IgD-negative memory B cell (primary cell): Measurements from ENCODE around the gene FSCN2. TPM values are rescaled to one million over a fixed set of nuclear protein-coding genes. Genes with fewer than 3 reads are reported as not detected.

Experiments
- H3K27ac Mint-ChIP-seq, 3 donors: one replicate each; pipeline ENCODE4 v1.8.0; 2020 to 2022; ENCODE audit warnings: mild to moderate bottlenecking in 3 of 3, mixed read lengths in 3 of 3, moderate library complexity in 1 of 3
- H3K27me3 Mint-ChIP-seq: one replicate; pipeline ENCODE4 v1.8.0; 2021; ENCODE audit warnings: mixed read lengths
- H3K36me3 Mint-ChIP-seq: one replicate; pipeline ENCODE4 v1.8.0; 2020; ENCODE audit warnings: mild to moderate bottlenecking, mixed read lengths
- H3K4me1 Mint-ChIP-seq, 3 donors: one replicate each; pipeline ENCODE4 v1.8.0; 2020 to 2022; ENCODE audit warnings: mixed read lengths in 3 of 3, mild to moderate bottlenecking in 1 of 3
- H3K4me3 Mint-ChIP-seq, 4 donors: one replicate each; pipeline ENCODE4 v1.8.0; 2020 to 2022; ENCODE audit warnings: mild to moderate bottlenecking in 4 of 4, mixed read lengths in 4 of 4, moderate library complexity in 3 of 4
- H3K9me3 Mint-ChIP-seq, 3 donors: one replicate each; pipeline ENCODE4 v1.8.0; 2020 to 2021; ENCODE audit warnings: mixed read lengths in 3 of 3, mild to moderate bottlenecking in 1 of 3
- polyA plus RNA-seq: library from polyadenylated mRNA; unstranded; fragments of 300-500 nt; fragmentation: Illumina TruSeq; gene quantifications from one replicate; pipeline ENCODE4 v1.2.3, GENCODE V29; 2021

The FSCN2 gene
- polyA plus RNA-seq, 1 donor from 2014 or later = 0.83 TPM

DNA sequence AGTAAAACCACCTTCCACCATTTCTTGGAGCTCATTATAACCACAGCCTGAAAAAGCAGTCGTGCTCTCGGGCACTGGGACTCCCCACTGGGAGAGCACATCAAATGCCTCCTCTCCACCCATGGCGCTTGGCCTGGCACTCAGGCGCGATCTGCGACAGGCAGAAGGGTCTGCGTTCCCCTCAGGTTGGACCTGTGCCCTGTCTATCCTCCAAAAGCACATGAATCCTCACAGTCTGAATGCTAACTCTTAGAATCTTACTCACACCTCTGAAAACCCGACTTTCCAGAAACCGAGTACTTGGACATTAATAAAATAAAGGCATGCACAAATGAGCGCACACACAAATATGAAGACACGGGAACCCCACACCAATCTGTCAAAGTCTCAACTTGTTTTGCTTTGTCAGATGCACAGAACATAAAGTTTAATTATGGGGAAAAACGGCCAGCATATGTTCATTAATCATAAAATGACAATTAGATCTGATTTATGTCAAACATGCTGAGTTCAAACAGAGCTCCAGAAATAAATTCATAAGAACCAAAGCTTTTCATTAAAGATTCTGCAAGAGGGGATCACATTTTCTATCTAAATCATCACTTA lies 44.5 kb downstream of the FSCN2 start:
- Mint-ChIP-seq H3K36me3 (no peaks in the 10 kb centered on the region), H3K4me1 (peaks cover 0 to 5% (median 2%) of the 10 kb centered on the region in 3 donors), H3K27me3 (no peaks in the 10 kb centered on the region), H3K27ac (no peak overlapping the region), H3K9me3 (no peaks in the 10 kb centered on the region), H3K4me3 (no peak overlapping the region)

DNA sequence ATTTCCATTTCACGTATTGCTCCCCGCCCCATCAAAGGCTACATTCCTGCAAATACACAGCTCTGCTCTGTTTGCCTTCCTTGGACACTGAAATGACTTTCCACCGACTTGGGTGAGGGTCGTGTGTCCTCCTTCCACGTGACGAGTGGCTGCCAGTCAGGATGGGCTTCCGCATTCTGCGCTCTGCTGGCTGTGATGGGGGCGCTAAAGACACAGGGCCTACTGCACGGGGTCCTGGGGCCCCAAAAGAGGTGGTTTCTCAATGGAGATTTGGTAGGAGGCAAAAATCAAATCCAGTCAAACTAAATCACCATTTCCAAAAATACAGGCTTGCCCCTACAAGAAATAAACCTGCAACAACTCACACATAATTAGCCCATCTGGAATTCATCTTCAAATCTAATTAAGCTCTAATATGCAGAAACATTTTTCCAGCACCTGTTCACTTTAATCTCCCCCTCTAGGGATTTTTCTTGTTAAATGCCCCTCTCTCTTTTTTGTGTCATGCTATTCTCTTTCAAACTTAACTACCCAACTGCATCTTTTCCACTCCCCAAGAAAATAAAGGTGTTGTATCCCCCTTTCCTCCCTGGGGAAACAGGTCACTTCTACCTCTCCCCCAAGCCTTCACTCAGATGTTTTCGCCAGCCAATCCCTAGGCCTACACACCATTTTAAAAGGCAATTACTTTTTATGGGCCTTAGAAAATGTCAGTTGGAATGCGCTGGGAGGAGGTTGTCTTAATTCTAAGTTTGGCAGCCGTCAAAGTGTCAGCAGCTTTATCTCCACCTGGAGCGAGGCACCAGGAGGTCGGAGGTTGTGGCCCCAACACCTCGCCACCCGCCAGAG lies 45.8 kb downstream of the FSCN2 start:
- no peak overlapping the region for H3K4me3 Mint-ChIP-seq
- no peaks in the 10 kb centered on the region for H3K27me3 Mint-ChIP-seq
- no peaks in the 10 kb centered on the region for H3K36me3 Mint-ChIP-seq
- H3K4me1 Mint-ChIP-seq = peaks cover 0 to 5% (median 3%) of the 10 kb centered on the region in 3 donors
- peak overlapping the region in 1 of 3 donors; percentile 47 for H3K27ac Mint-ChIP-seq
- H3K9me3 Mint-ChIP-seq = no peaks in the 10 kb centered on the region

DNA sequence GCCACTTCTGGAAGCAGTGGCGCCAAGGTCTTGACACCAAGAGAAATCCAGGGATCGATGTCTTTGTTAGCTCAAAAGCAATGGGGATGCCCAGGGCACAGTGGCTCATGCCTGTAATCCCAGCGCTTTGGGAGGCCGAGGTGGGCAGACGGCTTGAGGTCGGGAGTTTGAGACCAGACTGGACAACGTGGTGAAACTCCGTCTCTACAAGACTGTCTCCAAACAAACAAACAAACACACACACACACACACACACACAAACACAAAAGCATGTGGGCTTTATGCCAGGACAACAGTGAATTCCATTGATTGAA lies 46.4 kb downstream of the FSCN2 start:
- Mint-ChIP-seq H3K36me3 (peaks cover 2% of the 10 kb centered on the region), H3K27me3 (no peaks in the 10 kb centered on the region), H3K4me1 (peaks cover 0 to 5% (median 3%) of the 10 kb centered on the region in 3 donors), H3K9me3 (no peaks in the 10 kb centered on the region), H3K27ac (peak overlapping the region in 1 of 3 donors; percentile 47), H3K4me3 (no peak overlapping the region)

DNA sequence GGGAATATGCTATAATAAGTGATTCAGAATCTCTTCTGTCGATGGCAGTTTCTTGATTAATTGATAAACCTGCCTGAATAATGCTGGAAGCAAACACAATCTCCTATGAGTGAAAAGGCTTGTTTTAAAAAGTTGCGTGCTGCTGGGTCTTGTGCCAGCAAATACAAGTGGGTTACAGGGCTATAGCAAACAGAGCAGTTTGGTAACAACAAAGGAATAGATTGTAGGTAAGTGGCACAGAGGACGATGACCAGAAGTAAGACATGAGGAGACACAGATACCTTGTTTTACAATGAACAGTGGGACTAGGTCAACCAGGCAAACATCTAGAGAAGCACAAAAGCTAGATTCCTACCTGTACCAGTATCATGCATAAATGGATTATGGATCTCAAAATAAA lies 47.7 kb downstream of the FSCN2 start:
- Mint-ChIP-seq H3K4me3 (no peak overlapping the region), H3K4me1 (peaks cover 0 to 5% (median 3%) of the 10 kb centered on the region in 3 donors), H3K9me3 (no peaks in the 10 kb centered on the region), H3K27me3 (no peaks in the 10 kb centered on the region), H3K27ac (no peak overlapping the region), H3K36me3 (peaks cover 2% of the 10 kb centered on the region)

DNA sequence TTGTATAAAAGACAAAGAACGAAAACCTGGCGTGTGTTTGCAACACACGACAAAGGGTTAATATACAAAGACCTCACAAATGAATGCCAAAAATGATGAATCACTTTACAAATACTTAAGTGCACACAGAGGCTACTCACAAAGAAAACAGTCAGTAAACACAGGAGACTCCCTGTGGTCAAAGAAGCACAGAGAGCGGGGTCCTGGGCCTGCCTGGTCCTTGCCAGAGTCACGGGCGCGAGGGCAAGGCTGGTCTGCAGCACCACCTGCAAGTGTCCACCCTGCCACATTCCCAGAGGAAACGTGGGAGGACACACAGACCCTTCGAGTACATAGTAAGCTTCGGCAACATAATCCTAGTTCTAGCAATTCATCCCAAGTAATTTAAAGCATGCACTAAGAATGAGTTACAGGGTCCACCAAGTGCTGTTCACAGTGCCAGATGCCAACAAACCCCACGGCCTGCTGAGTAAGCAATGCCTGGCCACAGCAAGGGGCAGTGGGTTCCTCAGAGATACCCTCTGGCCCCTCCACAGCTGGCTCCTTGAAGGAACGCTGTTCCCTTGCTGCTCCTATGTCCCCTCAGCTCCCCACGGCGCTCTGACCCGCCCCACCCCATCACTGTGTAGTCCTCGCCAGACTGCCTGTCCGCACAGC lies 48.6 kb downstream of the FSCN2 start:
- peaks cover 0 to 5% (median 3%) of the 10 kb centered on the region in 3 donors for H3K4me1 Mint-ChIP-seq
- no peaks in the 10 kb centered on the region for H3K9me3 Mint-ChIP-seq
- no peak overlapping the region for H3K27ac Mint-ChIP-seq
- no peak overlapping the region for H3K4me3 Mint-ChIP-seq
- peaks cover 2% of the 10 kb centered on the region for H3K36me3 Mint-ChIP-seq
- H3K27me3 Mint-ChIP-seq = no peaks in the 10 kb centered on the region

DNA sequence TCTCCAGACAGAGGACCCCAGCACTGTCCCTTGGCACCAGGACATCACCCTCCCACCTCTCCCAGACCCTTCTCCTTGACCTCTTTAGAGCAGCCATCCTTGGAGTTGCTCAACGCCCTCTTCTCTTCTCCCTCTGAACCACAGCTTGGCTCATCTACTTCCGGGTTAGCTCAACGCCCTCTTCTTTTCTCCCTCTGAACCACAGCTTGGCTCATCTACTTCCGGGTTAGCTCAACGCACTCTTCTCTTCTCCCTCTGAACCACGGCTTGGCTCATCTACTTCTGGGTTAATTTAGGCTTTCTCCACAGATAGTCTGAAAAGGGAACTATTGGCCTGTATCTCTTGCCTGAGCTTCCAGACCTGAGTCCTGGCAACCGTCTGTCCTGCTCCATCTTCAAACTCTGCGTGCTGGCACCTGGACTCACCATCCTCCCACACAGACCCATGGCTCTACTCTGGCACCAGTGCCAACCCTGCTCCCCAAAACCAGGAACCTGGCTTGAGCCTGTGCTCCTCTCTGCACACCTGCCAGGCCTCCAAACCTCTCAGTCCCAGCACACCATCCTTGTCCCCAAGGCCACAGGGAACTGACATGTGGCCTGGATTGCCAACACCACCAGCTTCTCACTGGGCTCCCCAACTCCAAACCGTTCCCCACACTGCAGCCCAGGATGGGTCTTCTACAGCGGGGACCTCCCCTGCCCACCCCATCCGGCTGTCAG lies 49.3 kb downstream of the FSCN2 start:
- no peaks in the 10 kb centered on the region for H3K27me3 Mint-ChIP-seq
- H3K4me3 Mint-ChIP-seq = peak overlapping the region in 1 of 4 donors; percentile 65
- H3K27ac Mint-ChIP-seq = peak overlapping the region in 1 of 3 donors; percentile 76
- H3K36me3 Mint-ChIP-seq = peaks cover 2% of the 10 kb centered on the region
- H3K4me1 Mint-ChIP-seq = peaks cover 0 to 5% (median 3%) of the 10 kb centered on the region in 3 donors
- no peaks in the 10 kb centered on the region for H3K9me3 Mint-ChIP-seq

DNA sequence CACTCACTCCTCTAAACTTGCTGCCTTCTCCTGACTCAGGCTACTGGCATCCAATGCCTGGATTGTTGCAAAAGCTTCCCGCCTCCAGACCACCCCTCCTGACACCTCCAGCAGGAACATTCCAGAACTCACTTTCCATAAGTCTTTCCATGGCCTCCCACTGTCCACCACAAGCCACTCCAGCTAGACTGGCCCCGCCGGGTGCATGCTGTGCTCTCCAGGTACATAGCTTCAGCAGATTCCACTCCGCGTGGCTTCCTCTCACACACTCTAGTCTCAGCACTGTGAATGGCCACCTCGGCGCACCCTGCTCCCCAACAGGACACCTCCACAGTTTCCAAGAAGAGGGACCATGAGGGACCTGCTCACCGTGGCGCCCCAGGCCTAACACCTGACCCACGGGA lies 49.9 kb downstream of the FSCN2 start:
- peak overlapping the region in 1 of 4 donors; percentile 65 for H3K4me3 Mint-ChIP-seq
- peak overlapping the region in 1 of 3 donors; percentile 76 for H3K27ac Mint-ChIP-seq
- no peaks in the 10 kb centered on the region for H3K27me3 Mint-ChIP-seq
- H3K9me3 Mint-ChIP-seq = no peaks in the 10 kb centered on the region
- peaks cover 2% of the 10 kb centered on the region for H3K36me3 Mint-ChIP-seq
- peaks cover 0 to 5% (median 3%) of the 10 kb centered on the region in 3 donors for H3K4me1 Mint-ChIP-seq

DNA sequence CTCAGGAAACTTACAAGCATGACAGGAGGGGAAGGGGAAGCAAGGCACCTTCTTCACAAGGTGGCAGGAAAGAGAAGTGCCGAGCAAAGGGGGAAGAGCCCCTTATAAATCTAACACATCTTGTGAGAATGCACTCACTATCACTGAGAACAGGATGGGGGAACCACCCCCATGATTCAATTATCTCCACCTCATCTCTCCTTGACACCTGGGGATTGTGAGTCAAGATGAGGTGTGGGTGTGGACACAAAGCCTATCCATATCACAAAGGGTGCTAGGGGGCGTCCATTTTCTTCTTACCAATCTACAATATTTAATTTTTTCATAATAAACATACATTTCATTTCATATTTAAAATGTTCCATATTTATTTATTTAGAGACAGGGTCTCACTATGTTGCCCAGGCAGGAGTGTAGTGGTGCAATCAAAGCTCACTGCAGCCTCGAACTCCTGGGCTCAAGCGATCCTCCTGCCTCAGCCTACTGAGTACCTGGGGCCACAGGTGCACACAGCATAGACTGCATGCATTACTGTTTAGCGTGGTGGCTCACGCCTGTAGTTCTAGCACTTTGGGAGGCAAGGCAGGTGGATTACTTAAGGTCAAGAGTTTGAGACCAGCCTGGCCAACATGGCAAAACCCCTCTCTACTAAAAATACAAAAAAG lies 50.5 kb downstream of the FSCN2 start:
- Mint-ChIP-seq H3K36me3 (peaks cover 5% of the 10 kb centered on the region), H3K4me3 (no peak overlapping the region), H3K9me3 (no peaks in the 10 kb centered on the region), H3K27ac (no peak overlapping the region), H3K27me3 (no peaks in the 10 kb centered on the region), H3K4me1 (peaks cover 0 to 5% (median 3%) of the 10 kb centered on the region in 3 donors)

DNA sequence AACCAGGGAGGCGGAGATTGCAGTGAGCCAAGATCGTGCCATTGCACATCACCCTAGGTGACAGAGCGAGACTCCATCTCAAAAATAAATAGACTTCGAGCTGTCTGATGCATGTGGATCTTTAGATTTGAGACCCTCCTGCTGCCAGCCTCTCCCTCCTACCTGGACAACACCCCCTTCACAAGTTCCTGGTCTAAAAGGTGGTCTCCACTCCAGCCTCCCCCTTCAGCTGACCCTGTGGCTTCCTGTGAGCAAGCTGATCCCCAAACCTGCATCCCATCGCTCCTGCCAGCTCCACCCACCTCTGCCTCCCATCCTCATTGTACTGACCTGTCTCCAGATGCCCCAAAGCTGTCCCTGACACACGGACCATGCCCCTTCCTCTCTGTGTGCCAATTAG lies 51.1 kb downstream of the FSCN2 start:
- Mint-ChIP-seq H3K27ac (peak overlapping the region in 1 of 3 donors; percentile 64), H3K36me3 (peaks cover 7% of the 10 kb centered on the region), H3K4me1 (peaks cover 0 to 5% (median 3%) of the 10 kb centered on the region in 3 donors), H3K27me3 (no peaks in the 10 kb centered on the region), H3K4me3 (no peak overlapping the region), H3K9me3 (no peaks in the 10 kb centered on the region)

DNA sequence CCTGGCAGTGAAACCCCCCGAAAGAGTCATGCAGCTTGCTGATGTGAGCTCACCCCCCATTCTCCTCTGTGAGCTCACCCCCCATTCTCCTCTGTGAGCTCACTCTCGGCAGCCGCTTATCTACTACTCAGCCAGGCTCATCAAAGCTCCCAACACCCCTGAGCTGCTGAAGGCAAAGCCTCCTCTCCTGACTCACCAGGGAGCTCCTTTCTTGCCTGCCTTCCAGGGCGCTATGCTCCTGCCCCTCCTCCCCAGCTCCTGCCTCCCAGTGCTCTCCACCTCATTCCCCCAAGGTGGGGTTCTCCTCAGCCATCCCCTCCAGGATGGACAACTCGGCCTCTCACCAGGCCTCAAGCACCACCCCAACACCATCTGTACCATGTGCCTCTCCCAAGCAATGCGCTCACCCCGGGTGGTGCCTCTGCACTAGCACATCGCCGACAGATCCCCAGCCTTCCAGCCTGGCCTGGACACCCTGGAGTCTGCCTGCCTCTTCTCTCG lies 51.7 kb downstream of the FSCN2 start:
- peaks cover 0 to 5% (median 3%) of the 10 kb centered on the region in 3 donors for H3K4me1 Mint-ChIP-seq
- no peaks in the 10 kb centered on the region for H3K27me3 Mint-ChIP-seq
- H3K36me3 Mint-ChIP-seq = peaks cover 7% of the 10 kb centered on the region
- H3K9me3 Mint-ChIP-seq = no peaks in the 10 kb centered on the region
- H3K27ac Mint-ChIP-seq = peak overlapping the region in 1 of 3 donors; percentile 64
- H3K4me3 Mint-ChIP-seq = no peak overlapping the region

DNA sequence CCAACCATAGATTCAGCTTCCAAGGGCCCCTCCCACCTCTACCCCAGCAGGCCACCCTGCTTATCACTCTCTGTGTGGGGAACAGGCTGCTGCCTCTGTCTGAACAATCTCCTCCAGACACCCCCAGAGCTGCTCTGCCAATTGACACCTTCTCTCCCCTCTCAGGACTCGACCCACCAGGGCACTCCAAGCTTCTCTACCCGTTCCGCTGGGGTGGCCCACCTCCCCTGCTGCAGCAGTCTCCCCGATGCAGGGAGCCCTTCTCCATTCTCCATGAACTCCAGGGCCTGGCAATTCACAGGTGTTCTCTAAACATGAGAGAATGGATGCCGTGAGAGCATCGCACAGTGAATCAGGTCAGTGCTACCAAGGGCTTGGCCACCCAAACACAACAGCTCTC lies 52.3 kb downstream of the FSCN2 start:
- Mint-ChIP-seq H3K27me3 (no peaks in the 10 kb centered on the region), H3K4me3 (no peak overlapping the region), H3K9me3 (no peaks in the 10 kb centered on the region), H3K36me3 (peaks cover 7% of the 10 kb centered on the region), H3K4me1 (peaks cover 0 to 5% (median 3%) of the 10 kb centered on the region in 3 donors), H3K27ac (peak overlapping the region in 1 of 3 donors; percentile 53)

DNA sequence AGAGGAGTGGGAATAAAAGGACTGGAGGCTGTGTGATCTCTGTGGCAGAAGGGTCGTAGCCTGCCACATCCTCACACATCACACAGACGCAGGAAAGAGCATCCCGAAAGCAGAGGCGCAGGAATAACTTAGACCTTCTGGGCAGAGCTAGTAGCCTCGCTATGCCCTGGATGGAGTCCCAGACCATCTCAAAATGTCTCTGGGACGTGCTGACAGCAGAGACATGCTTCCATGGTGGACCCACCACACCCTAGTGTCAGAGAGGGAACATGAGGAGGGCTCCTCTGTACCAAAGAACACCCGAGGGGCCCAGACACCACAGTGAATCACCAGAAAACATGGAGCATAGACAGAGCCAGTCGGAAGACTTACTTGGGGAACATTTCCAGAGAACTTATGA lies 53.6 kb downstream of the FSCN2 start:
- Mint-ChIP-seq H3K36me3 (peaks cover 10% of the 10 kb centered on the region), H3K27me3 (no peaks in the 10 kb centered on the region), H3K4me3 (no peak overlapping the region), H3K27ac (no peak overlapping the region), H3K9me3 (no peaks in the 10 kb centered on the region), H3K4me1 (peaks cover 0 to 5% (median 0%) of the 10 kb centered on the region in 3 donors)

DNA sequence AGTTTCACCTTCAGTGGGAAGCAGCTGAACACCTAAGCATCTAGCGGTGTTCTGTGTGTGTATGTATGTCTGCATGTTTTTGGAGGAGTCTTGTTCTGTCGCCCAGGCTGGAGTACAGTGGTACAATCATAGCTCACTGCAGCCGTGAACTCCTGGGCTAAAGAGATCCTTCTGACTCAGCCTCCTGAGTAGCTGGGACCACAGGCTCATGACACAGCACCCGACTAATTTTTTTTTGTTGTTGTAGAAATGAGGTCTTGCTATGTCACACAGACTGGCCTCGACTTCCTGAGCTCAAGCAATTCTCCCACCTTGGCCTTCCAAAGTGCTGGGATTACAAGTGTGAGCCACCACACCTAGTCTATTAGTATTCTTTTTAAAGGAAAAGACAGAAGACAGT lies 54.2 kb downstream of the FSCN2 start:
- Mint-ChIP-seq H3K27ac (no peak overlapping the region), H3K4me3 (no peak overlapping the region), H3K36me3 (peaks cover 12% of the 10 kb centered on the region), H3K4me1 (peaks cover 0 to 4% (median 0%) of the 10 kb centered on the region in 3 donors), H3K27me3 (no peaks in the 10 kb centered on the region), H3K9me3 (no peaks in the 10 kb centered on the region)

DNA sequence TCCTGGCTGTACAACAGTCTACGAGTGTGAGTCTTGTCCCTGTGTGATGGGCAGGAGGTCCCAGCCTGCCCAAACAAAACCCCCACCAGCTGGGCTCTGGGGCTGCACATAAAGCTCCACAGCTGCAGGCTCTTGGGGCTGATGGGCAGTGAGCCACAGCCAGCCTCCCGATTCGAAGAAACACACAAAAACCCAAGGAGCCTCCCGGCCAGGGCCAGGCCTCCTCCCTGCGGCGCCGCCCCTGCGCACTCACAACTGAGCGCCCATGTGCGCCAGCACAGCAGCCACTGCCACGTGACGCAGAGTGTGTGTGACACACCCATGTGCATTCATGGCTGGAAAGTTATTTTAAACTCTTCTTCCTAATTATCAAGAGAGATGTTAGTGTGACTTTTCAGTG lies 54.6 kb downstream of the FSCN2 start:
- H3K27ac Mint-ChIP-seq = no peak overlapping the region
- no peaks in the 10 kb centered on the region for H3K9me3 Mint-ChIP-seq
- peaks cover 0 to 4% (median 0%) of the 10 kb centered on the region in 3 donors for H3K4me1 Mint-ChIP-seq
- H3K36me3 Mint-ChIP-seq = peaks cover 12% of the 10 kb centered on the region
- H3K27me3 Mint-ChIP-seq = no peaks in the 10 kb centered on the region
- no peak overlapping the region for H3K4me3 Mint-ChIP-seq
